Measurements from ENCODE around the gene CAPN15.

- TF ChIP-seq EZH2 (IDR thresholded peaks at IDR 0.05; ENCODE audit: insufficient read depth, poor library complexity, severe bottlenecking) (no peak), EZH2phosphoT487 (IDR thresholded peaks at IDR 0.05; ENCODE audit: insufficient read depth, low read depth) (no peak)
These were observed 5.9 kb upstream of the CAPN15 start for GRCh38 chr16:521381-522210.
